Measurements from ENCODE around the gene ANKRD33B.

DNA sequence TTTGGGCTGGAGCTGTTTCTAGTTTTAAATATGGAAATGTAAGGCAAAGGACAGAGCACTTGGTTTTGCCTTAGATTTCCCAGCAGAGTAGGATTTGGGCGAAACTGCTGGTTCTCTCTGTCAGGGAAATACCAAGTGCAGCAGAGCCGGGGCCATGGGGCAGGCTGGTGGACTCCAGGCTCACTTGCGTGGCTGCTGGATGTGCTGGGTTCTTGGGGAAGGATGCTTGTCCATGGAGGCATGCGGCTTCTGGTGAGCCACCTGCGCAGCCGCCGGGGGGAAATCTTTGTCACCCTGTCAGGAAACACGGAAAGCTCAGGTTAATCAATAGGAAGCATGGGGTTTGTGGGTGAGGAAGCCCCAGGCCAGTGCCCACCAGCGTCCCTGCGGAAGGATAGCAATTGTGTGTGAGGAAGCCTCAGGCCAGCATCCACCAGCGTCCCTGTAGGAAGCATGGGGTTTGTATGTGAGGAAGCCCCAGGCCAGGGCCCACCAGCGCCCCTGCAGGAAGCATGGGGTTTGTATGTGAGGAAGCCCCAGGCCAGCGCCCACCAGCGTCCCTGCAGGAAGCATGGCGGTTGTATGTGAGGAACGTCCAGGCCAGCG lies 117.1 kb downstream of the ANKRD33B start:
- TF ChIP-seq HSF4 (CRISPR knock-in tag; IDR thresholded peaks at IDR 0.05; ENCODE audit: borderline replicate concordance) = no peak
- TF ChIP-seq NFE2L1 (tag; IDR thresholded peaks at IDR 0.05; ENCODE audit: borderline replicate concordance, low read depth) = no peak
- TF ChIP-seq PRPF4 (IDR thresholded peaks at IDR 0.05; ENCODE audit: insufficient read depth, low read depth, low read length, poor library complexity, severe bottlenecking) = no peak
- no peak for TF ChIP-seq ZNF384 (IDR thresholded peaks at IDR 0.05; ENCODE audit: low read depth, low read length)
- TF ChIP-seq SRF (CRISPR knock-in tag; IDR thresholded peaks at IDR 0.05) = no peak

All from K562 (cell line).